Measurements from ENCODE around the gene SLC22A23.

GRCh38 chr6:3359101-3359752 is 97.6 kb downstream of the SLC22A23 start:
- TF ChIP-seq CTCF (IDR thresholded peaks at IDR 0.05; ENCODE audit: low read depth, low read length, poor library complexity, severe bottlenecking) (no peak), EZH2phosphoT487 (IDR thresholded peaks at IDR 0.05; ENCODE audit: borderline replicate concordance, low read length) (no peak)

Measured in DOHH2 (cell line).